BJ (cell line): ENCODE results near the gene SEMA6D. TPM values are rescaled to one million over a fixed set of nuclear protein-coding genes. Genes with fewer than 3 reads are reported as not detected.

Source experiments
- CTCF ChIA-PET: fragments of 350-600 bp; formaldehyde crosslinking; extraction: SDS; loops from one replicate; lab custom pipeline; 2021; ENCODE audit warnings: antibody characterized with exemption, inconsistent platforms; lab: Yijun Ruan, JAX
- POLR2A ChIA-PET: fragments of 300-600 bp; sonication (Branson Sonifier 250); formaldehyde crosslinking; extraction: SDS; loops from one replicate; lab custom pipeline; 2021; ENCODE audit warnings: antibody characterized with exemption; lab: Charles Lee
- DNase-seq: peaks from one replicate; pipeline ENCODE4 v3.0.0-alpha.2; 2011; ENCODE audit warnings: low read depth
- H3K27me3 ChIP-seq: 2 replicates; pipeline ENCODE4 v1.6.0; 2011; ENCODE audit warnings: low read length; ENCODE audit not compliant: control insufficient read depth, insufficient read depth
- H3K36me3 ChIP-seq: 2 replicates; pipeline ENCODE4 v1.5.1; 2011; ENCODE audit warnings: low read length; ENCODE audit not compliant: control insufficient read depth, insufficient read depth
- H3K4me3 ChIP-seq: 2 replicates; pipeline ENCODE4 v1.5.1; 2011; ENCODE audit warnings: low read depth, mild to moderate bottlenecking, control low read depth, low read length
- CTCF ChIP-seq: IDR thresholded peaks from 2 replicates; pipeline ENCODE4 v1.5.1; 2011; ENCODE audit warnings: low read depth, mild to moderate bottlenecking, control low read depth, inconsistent platforms, low read length, moderate library complexity; ENCODE audit not compliant: insufficient read depth
- polyA plus RNA-seq: library from polyadenylated mRNA; depleted of rRNA; stranded (reverse); fragments of >200 nt; gene quantifications from 2 replicates; pipeline ENCODE4 v1.2.3, GENCODE V29; 2011

SEMA6D gene
- polyA plus RNA-seq, 1 experiment: 1.1 TPM

GRCh38 chr15:47744496-47744895, 27.2 kb downstream of the SEMA6D start:
- no peak overlapping the region for H3K4me3 ChIP-seq
- TF ChIP-seq CTCF: no peak
- no peaks in the 10 kb centered on the region for H3K36me3 ChIP-seq
- no peaks in the 10 kb centered on the region for H3K27me3 ChIP-seq
- POLR2A ChIA-PET: no interaction called here
- no peak for DNase-seq
- CTCF ChIA-PET: no interaction called here

GRCh38 chr15:47744973-47745372, 27.7 kb downstream of the SEMA6D start:
- no peak for TF ChIP-seq CTCF
- H3K36me3 ChIP-seq: no peaks in the 10 kb centered on the region
- CTCF ChIA-PET: no interaction called here
- DNase-seq: no peak
- H3K4me3 ChIP-seq: no peak overlapping the region
- H3K27me3 ChIP-seq: no peaks in the 10 kb centered on the region
- POLR2A ChIA-PET: no interaction called here

- Histone ChIP-seq H3K36me3 (no peaks in the 10 kb centered on the region), H3K4me3 (no peak overlapping the region), H3K27me3 (no peaks in the 10 kb centered on the region)
- TF ChIP-seq CTCF: no peak
- CTCF ChIA-PET: no interaction called here
- POLR2A ChIA-PET: no interaction called here
- no peak for DNase-seq
Measured at GRCh38 chr15:47746516-47746915, 29.2 kb downstream of the SEMA6D start.

- no peak for TF ChIP-seq CTCF
- no peaks in the 10 kb centered on the region for H3K27me3 ChIP-seq
- DNase-seq: peak; percentile 35
- no peaks in the 10 kb centered on the region for H3K36me3 ChIP-seq
- H3K4me3 ChIP-seq: no peak overlapping the region
- ChIA-PET POLR2A (no interaction called here), CTCF (interaction anchor here (0.9 to 1.3 kb wide), 2 partner anchors 12 to 14 kb away, joined by 3 read pairs; no protein-coding TSS in a partner anchor)
Measured at GRCh38 chr15:47750030-47750739, 32.9 kb downstream of the SEMA6D start.

- no peaks in the 10 kb centered on the region for H3K36me3 ChIP-seq
- TF ChIP-seq CTCF: no peak
- H3K4me3 ChIP-seq: no peak overlapping the region
- CTCF ChIA-PET: interaction anchor here (1.3 kb wide), 1 partner anchor 12 kb away, joined by 3 read pairs; no protein-coding TSS in a partner anchor
- POLR2A ChIA-PET: no interaction called here
- DNase-seq: no peak
- H3K27me3 ChIP-seq: no peaks in the 10 kb centered on the region
Measured at GRCh38 chr15:47750740-47751262, 33.5 kb downstream of the SEMA6D start.
